GM12891 (cell line): ENCODE results near the gene GSTK1.

Source experiments
- DNase-seq: peaks from one replicate; pipeline ENCODE4 v3.0.0; 2011; ENCODE audit warnings: low spot score; ENCODE audit not compliant: insufficient read length
- FAIRE-seq: peaks from 2 replicates; lab custom pipeline; 2011; peaks lifted over from hg19 to GRCh38; lab: Jason Lieb, UNC
- PAX5 ChIP-seq: IDR thresholded peaks from 2 replicates; pipeline ENCODE4 v1.6.1; 2011; ENCODE audit warnings: low read length, moderate library complexity, mild to moderate bottlenecking; ENCODE audit not compliant: insufficient read depth, severe bottlenecking
- POLR2A ChIP-seq: IDR thresholded peaks from 2 replicates; pipeline ENCODE4 v1.6.1; 2011; ENCODE audit warnings: low read depth, low read length, control low read depth
- POLR2AphosphoS5 ChIP-seq: IDR thresholded peaks from 2 replicates; pipeline ENCODE4 v1.6.1; 2011; ENCODE audit warnings: low read depth, low read length, control low read depth
- POU2F2 ChIP-seq: IDR thresholded peaks from 2 replicates; pipeline ENCODE4 v1.6.1; 2011; ENCODE audit warnings: low read depth, mild to moderate bottlenecking, control low read depth, low read length, moderate library complexity
- SPI1 ChIP-seq: IDR thresholded peaks from 2 replicates; pipeline ENCODE4 v1.6.1; 2011; ENCODE audit warnings: low read depth, low read length, control low read depth
- TAF1 ChIP-seq: IDR thresholded peaks from 2 replicates; pipeline ENCODE4 v1.6.1; 2011; ENCODE audit warnings: low read depth, low read length, control low read depth

The GSTK1 gene

GRCh38 chr7:143238289-143238980 is 24.8 kb upstream of the GSTK1 start:
- no peak for TF ChIP-seq POLR2AphosphoS5
- TF ChIP-seq SPI1, result no peak
- TF ChIP-seq TAF1, result no peak
- no peak for TF ChIP-seq POU2F2
- TF ChIP-seq POLR2A, result no peak
- no peak for TF ChIP-seq PAX5
- DNase-seq, result no peak
- no peak for FAIRE-seq

GRCh38 chr7:143239813-143240212 is 23.4 kb upstream of the GSTK1 start:
- TF ChIP-seq POLR2A (no peak), SPI1 (no peak), POU2F2 (no peak), POLR2AphosphoS5 (no peak)
- FAIRE-seq (no peak), DNase-seq (no peak)

DNA sequence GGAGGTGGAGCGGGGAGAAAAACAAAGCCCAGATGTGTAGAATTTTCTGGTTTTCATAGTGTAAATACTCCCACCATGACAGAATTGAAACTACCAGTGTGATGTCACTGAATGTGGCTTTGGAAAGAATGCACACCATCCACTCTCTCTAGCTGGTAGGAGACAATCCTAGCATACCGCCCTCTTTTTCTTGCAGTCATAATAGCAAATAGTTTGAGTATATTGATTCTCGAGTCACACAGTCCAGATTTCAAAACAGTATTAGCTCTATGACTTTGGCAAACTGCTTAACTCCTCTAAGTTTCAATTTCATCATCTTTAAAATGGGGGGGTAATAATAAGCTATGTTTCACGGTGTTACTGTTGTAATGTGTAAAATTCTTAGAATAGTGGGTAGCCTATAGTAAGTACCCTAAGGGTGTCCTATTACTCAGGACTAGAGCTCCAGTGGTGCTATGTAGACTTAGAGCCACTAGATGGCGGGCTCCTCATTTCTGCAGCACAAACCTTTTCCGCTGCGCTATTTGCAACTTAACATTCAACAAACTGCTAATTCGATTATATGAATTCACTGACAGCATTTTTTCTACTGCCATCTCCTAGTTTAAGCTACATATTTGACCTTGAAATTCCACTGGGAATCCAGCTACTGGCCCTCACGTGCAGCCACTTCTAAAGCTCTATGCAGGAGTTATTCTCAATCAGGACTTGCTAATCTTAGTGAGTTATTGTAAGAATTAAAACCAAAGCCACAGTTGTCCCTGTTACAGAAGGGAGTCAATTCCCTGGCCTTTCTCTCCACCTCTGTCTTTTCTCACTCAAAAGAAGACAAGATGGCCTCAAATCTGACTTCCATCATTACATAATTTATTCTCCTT is 22.7 kb upstream of the GSTK1 start:
- peak; percentile 63 for FAIRE-seq
- no peak for TF ChIP-seq SPI1
- TF ChIP-seq TAF1, result no peak
- no peak for TF ChIP-seq PAX5
- TF ChIP-seq POLR2A, result no peak
- TF ChIP-seq POU2F2, result no peak
- no peak for TF ChIP-seq POLR2AphosphoS5
- no peak for DNase-seq

GRCh38 chr7:143242306-143242705 is 20.9 kb upstream of the GSTK1 start:
- TF ChIP-seq PAX5 (no peak), TAF1 (no peak), POLR2A (no peak), POU2F2 (no peak), POLR2AphosphoS5 (no peak), SPI1 (no peak)
- no peak for FAIRE-seq
- no peak for DNase-seq

- FAIRE-seq, result no peak
- no peak for DNase-seq
- TF ChIP-seq PAX5 (no peak), POU2F2 (no peak), POLR2AphosphoS5 (no peak), TAF1 (no peak), SPI1 (no peak), POLR2A (no peak)
Measured at GRCh38 chr7:143243111-143243510, 20.1 kb upstream of the GSTK1 start.

DNA sequence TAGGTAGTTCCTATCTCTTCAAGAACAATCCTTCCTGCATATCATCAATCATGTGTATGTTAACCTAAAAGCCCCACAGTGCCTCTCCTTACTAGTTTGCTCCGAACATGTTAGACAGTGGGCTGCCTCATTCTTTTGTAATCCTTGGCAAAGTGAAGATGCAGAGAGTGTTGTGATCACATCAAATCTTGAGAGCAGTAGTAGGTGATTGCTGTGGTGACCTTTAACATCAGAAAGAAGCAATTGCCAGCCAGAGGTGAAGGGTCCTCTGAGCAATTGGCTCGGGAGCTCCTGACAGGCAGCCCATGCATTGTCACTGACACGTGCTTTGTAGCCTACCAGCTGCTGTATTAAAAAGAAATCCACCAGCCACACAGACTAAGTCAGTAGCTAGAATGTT is 19.6 kb upstream of the GSTK1 start:
- no peak for FAIRE-seq
- DNase-seq, result no peak
- TF ChIP-seq POU2F2 (no peak), POLR2A (no peak), PAX5 (no peak), SPI1 (no peak), POLR2AphosphoS5 (no peak), TAF1 (no peak)

DNA sequence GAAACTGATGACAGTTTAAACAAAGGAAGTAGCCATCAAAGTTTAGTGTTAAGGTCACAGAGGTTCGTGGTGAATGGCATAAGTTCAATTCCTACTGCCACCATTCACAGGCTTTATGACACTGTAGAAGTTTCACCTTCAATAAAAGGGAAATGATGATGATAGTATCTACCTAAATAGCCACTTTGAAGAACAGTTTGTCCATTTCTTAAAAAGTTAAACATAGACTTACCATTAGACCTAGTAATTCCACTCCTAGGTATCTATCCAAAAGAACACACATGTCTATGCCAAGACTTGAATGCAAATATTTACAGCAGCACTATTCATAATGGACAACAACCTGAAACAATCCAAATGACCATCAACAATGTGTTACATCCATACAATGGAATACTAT is 18.9 kb upstream of the GSTK1 start:
- FAIRE-seq, result no peak
- TF ChIP-seq POLR2A (no peak), SPI1 (no peak), PAX5 (no peak), POU2F2 (no peak), TAF1 (no peak), POLR2AphosphoS5 (no peak)
- no peak for DNase-seq

GRCh38 chr7:143245123-143245522 is 18.1 kb upstream of the GSTK1 start:
- DNase-seq, result no peak
- no peak for TF ChIP-seq POLR2A
- no peak for TF ChIP-seq TAF1
- no peak for TF ChIP-seq SPI1
- no peak for TF ChIP-seq POU2F2
- TF ChIP-seq PAX5, result no peak
- no peak for TF ChIP-seq POLR2AphosphoS5
- FAIRE-seq, result no peak

DNA sequence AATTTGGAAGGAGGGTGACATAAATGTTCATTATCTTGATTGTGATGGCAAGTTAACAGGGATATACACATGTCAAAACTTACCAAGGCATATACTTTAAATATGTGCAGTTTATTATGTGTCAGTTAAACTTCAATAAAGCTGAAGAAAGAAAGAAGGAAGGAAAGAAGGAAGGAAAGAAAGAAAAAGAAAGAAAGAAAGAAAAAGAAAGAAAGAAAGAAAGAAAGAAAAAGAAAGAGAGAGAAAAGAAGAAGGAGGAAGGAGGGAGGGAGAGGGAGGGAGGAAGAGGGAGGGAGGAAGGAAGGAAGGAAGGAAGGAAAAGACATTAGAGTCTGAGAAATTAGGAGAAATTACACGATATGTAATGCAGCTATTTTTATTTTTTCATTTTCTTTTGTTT is 15.9 kb upstream of the GSTK1 start:
- FAIRE-seq, result no peak
- TF ChIP-seq POLR2A (no peak), PAX5 (no peak), POU2F2 (no peak)
- DNase-seq, result no peak

- DNase-seq, result no peak
- no peak for FAIRE-seq
- TF ChIP-seq SPI1 (no peak), POLR2A (no peak), PAX5 (no peak), POLR2AphosphoS5 (no peak), TAF1 (no peak), POU2F2 (no peak)
Measured at GRCh38 chr7:143248761-143249354, 14.4 kb upstream of the GSTK1 start.
